ENCODE measurements around the gene FNDC3A. TPM values are rescaled to one million over a fixed set of nuclear protein-coding genes. Genes with fewer than 3 reads are reported as not detected.

The FNDC3A gene
- total and polyA plus RNA-seq, 4 donors: 25.2 to 89.5 (median 32.1) TPM

DNA sequence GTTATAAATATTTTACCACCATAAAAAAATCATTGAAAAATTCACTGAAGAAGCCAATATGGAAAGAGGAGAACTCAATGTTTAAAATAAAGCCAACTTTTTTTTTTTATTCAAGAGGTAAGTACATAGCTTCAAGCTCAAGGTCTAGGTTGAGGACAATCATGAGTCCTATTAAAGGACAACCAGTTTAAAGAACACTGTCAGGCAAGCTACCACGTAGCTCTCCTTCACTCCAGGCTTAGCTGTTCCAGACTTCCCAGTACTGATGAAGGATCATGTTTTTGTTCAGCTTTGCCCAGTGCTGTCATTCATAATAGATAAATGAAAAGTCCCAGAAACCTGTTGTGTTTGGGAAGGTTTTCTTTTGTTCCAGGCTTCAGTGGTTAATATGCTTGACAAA, 234.4 kb downstream of the FNDC3A start:
- Histone ChIP-seq H3K9me3 (ENCODE audit: control insufficient read depth in 4 of 4, low read length in 3 of 4) (no peaks in the 10 kb centered on the region), H3K4me1 (ENCODE audit: control insufficient read depth in 4 of 4, insufficient read depth in 4 of 4, low read length in 3 of 4) (peaks cover 3 to 13% (median 13%) of the 10 kb centered on the region in 4 donors), H3K4me3 (ENCODE audit: low read depth in 1 of 3, low read length in 3 of 3) (no peak overlapping the region), H3K36me3 (ENCODE audit: control insufficient read depth in 4 of 4, insufficient read depth in 3 of 4, low read depth in 1 of 4, low read length in 3 of 4) (peaks cover 5 to 37% (median 31%) of the 10 kb centered on the region in 4 donors), H3K27me3 (ENCODE audit: control insufficient read depth in 4 of 4, insufficient read depth in 4 of 4, low read length in 3 of 4) (no peaks in the 10 kb centered on the region), H3K27ac (ENCODE audit: low read depth in 1 of 2, low read length in 2 of 2) (no peak overlapping the region), H3K9ac (ENCODE audit: low read depth in 1 of 2, low read length in 2 of 2) (no peak overlapping the region)
- WGBS: 95% methylated on average over 1 of the region's 1 CpG
- DNase-seq (ENCODE audit: low spot score): no peak
- TF ChIP-seq EGR1 (IDR thresholded peaks at IDR 0.05; ENCODE audit: low read depth in 2 of 2) (no peak), NR2F2 (IDR thresholded peaks at IDR 0.05) (no peak), FOXA1 (IDR thresholded peaks at IDR 0.05) (no peak), HNF4G (IDR thresholded peaks at IDR 0.05) (no peak), FOXA2 (IDR thresholded peaks at IDR 0.05) (no peak), RAD21 (IDR thresholded peaks at IDR 0.05) (no peak), MAX (IDR thresholded peaks at IDR 0.05) (no peak), YY1 (IDR thresholded peaks at IDR 0.05) (no peak), TAF1 (conservative IDR thresholded peaks at IDR 0.05) (no peak), HNF4A (conservative IDR thresholded peaks at IDR 0.05) (no peak), GABPA (IDR thresholded peaks at IDR 0.05 in 1 of 2, conservative IDR thresholded peaks at IDR 0.05 in 1 of 2) (no peak), SP1 (IDR thresholded peaks at IDR 0.05) (no peak)
- TF ChIP-seq, protein P1, sequence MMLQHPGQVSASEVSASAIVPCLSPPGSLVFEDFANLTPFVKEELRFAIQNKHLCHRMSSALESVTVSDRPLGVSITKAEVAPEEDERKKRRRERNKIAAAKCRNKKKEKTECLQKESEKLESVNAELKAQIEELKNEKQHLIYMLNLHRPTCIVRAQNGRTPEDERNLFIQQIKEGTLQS (IDR thresholded peaks at IDR 0.05): no peak
- TF ChIP-seq, protein P2, sequence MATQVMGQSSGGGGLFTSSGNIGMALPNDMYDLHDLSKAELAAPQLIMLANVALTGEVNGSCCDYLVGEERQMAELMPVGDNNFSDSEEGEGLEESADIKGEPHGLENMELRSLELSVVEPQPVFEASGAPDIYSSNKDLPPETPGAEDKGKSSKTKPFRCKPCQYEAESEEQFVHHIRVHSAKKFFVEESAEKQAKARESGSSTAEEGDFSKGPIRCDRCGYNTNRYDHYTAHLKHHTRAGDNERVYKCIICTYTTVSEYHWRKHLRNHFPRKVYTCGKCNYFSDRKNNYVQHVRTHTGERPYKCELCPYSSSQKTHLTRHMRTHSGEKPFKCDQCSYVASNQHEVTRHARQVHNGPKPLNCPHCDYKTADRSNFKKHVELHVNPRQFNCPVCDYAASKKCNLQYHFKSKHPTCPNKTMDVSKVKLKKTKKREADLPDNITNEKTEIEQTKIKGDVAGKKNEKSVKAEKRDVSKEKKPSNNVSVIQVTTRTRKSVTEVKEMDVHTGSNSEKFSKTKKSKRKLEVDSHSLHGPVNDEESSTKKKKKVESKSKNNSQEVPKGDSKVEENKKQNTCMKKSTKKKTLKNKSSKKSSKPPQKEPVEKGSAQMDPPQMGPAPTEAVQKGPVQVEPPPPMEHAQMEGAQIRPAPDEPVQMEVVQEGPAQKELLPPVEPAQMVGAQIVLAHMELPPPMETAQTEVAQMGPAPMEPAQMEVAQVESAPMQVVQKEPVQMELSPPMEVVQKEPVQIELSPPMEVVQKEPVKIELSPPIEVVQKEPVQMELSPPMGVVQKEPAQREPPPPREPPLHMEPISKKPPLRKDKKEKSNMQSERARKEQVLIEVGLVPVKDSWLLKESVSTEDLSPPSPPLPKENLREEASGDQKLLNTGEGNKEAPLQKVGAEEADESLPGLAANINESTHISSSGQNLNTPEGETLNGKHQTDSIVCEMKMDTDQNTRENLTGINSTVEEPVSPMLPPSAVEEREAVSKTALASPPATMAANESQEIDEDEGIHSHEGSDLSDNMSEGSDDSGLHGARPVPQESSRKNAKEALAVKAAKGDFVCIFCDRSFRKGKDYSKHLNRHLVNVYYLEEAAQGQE (IDR thresholded peaks at IDR 0.05): no peak

- peaks cover 5 to 34% (median 29%) of the 10 kb centered on the region in 4 donors for H3K36me3 ChIP-seq (ENCODE audit: control insufficient read depth in 4 of 4, insufficient read depth in 3 of 4, low read depth in 1 of 4, low read length in 3 of 4)
- peaks cover 3 to 14% (median 13%) of the 10 kb centered on the region in 4 donors for H3K4me1 ChIP-seq (ENCODE audit: control insufficient read depth in 4 of 4, insufficient read depth in 4 of 4, low read length in 3 of 4)
- WGBS: 94% methylated on average over 5 of the region's 5 CpGs
Measured at GRCh38 chr13:49210669-49211068, 235.0 kb downstream of the FNDC3A start.

More at GRCh38 chr13:49210669-49211068, 235.0 kb downstream of the FNDC3A start:
- Histone ChIP-seq H3K4me3 (ENCODE audit: low read depth in 1 of 3, low read length in 3 of 3) (no peak overlapping the region), H3K9me3 (ENCODE audit: control insufficient read depth in 4 of 4, low read length in 3 of 4) (no peaks in the 10 kb centered on the region), H3K27me3 (ENCODE audit: control insufficient read depth in 4 of 4, insufficient read depth in 4 of 4, low read length in 3 of 4) (no peaks in the 10 kb centered on the region), H3K9ac (ENCODE audit: low read depth in 1 of 2, low read length in 2 of 2) (no peak overlapping the region), H3K27ac (ENCODE audit: low read depth in 1 of 2, low read length in 2 of 2) (no peak overlapping the region)
- TF ChIP-seq HNF4G (IDR thresholded peaks at IDR 0.05): no peak
- TF ChIP-seq, protein P3, sequence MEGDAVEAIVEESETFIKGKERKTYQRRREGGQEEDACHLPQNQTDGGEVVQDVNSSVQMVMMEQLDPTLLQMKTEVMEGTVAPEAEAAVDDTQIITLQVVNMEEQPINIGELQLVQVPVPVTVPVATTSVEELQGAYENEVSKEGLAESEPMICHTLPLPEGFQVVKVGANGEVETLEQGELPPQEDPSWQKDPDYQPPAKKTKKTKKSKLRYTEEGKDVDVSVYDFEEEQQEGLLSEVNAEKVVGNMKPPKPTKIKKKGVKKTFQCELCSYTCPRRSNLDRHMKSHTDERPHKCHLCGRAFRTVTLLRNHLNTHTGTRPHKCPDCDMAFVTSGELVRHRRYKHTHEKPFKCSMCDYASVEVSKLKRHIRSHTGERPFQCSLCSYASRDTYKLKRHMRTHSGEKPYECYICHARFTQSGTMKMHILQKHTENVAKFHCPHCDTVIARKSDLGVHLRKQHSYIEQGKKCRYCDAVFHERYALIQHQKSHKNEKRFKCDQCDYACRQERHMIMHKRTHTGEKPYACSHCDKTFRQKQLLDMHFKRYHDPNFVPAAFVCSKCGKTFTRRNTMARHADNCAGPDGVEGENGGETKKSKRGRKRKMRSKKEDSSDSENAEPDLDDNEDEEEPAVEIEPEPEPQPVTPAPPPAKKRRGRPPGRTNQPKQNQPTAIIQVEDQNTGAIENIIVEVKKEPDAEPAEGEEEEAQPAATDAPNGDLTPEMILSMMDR (IDR thresholded peaks at IDR 0.05; ENCODE audit: low read depth, low read length, missing input control): no peak
- TF ChIP-seq, protein P4, sequence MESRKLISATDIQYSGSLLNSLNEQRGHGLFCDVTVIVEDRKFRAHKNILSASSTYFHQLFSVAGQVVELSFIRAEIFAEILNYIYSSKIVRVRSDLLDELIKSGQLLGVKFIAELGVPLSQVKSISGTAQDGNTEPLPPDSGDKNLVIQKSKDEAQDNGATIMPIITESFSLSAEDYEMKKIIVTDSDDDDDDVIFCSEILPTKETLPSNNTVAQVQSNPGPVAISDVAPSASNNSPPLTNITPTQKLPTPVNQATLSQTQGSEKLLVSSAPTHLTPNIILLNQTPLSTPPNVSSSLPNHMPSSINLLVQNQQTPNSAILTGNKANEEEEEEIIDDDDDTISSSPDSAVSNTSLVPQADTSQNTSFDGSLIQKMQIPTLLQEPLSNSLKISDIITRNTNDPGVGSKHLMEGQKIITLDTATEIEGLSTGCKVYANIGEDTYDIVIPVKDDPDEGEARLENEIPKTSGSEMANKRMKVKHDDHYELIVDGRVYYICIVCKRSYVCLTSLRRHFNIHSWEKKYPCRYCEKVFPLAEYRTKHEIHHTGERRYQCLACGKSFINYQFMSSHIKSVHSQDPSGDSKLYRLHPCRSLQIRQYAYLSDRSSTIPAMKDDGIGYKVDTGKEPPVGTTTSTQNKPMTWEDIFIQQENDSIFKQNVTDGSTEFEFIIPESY (IDR thresholded peaks at IDR 0.05): no peak
- TF ChIP-seq FOXA1 (IDR thresholded peaks at IDR 0.05): no peak
- no peak for TF ChIP-seq RAD21 (IDR thresholded peaks at IDR 0.05)
- TF ChIP-seq RXRA (IDR thresholded peaks at IDR 0.05): no peak
- TF ChIP-seq MAX (IDR thresholded peaks at IDR 0.05): no peak
- TF ChIP-seq NR2F2 (IDR thresholded peaks at IDR 0.05): no peak
- no peak for TF ChIP-seq TAF1 (conservative IDR thresholded peaks at IDR 0.05)
- TF ChIP-seq, protein P2 (IDR thresholded peaks at IDR 0.05): no peak
- TF ChIP-seq SP1 (IDR thresholded peaks at IDR 0.05): no peak
- no peak for TF ChIP-seq JUND (IDR thresholded peaks at IDR 0.05)
- no peak for TF ChIP-seq EGR1 (IDR thresholded peaks at IDR 0.05; ENCODE audit: low read depth in 2 of 2)
- DNase-seq (ENCODE audit: low spot score): no peak
